HepG2 (cell line): Measurements from ENCODE around the gene KCTD15. TPM values are rescaled to one million over a fixed set of nuclear protein-coding genes. Genes with fewer than 3 reads are reported as not detected.

Experiments
- ATAC-seq: fragments of 200-7000 bp; cut with Tn5 transposase; 3 replicates; pipeline ENCODE4 v1.9.1; 2020; ENCODE audit warnings: mild to moderate bottlenecking, moderate library complexity
- BruUV-seq: library from RNA; stranded (reverse); fragments of 400-500 nt; replicated peaks from 2 replicates; lab custom pipeline; 2021; lab: Mats Ljungman, UMichigan
- CTCF ChIA-PET: fragments of 300-600 bp; formaldehyde crosslinking; extraction: SDS; loops from one replicate; lab custom pipeline; 2021; ENCODE audit warnings: low total read pairs, inconsistent platforms, low intra/inter-chr PET ratio; lab: Yijun Ruan, JAX
- POLR2A ChIA-PET: fragments of 350-600 bp; sonication (Branson Sonifier 250); formaldehyde crosslinking; loops from one replicate; lab custom pipeline; 2020; ENCODE audit warnings: antibody characterized with exemption, inconsistent platforms; lab: Yijun Ruan, JAX
- DNase-seq: peaks from one replicate; pipeline ENCODE4 v3.0.0-alpha.2; 2015; ENCODE audit warnings: low spot score
- FAIRE-seq: peaks from 3 replicates; lab custom pipeline; 2011; peaks lifted over from hg19 to GRCh38; lab: Jason Lieb, UNC
- H2AFZ ChIP-seq: one replicate; pipeline ENCODE4 v1.6.1; 2011; ENCODE audit warnings: low read length, inconsistent platforms
- H3K27ac ChIP-seq: fragments of 300-600 bp; 3 replicates; pipeline ENCODE4 v1.8.0; 2011; ENCODE audit warnings: mixed run types, mild to moderate bottlenecking, mixed read lengths, low read length, inconsistent platforms; ENCODE audit not compliant: insufficient read depth; ENCODE audit errors: extremely low read length
- H3K27me3 ChIP-seq, 2 experiments: fragments of 200-600 bp in 1 of 2; 2 replicates in 1 of 2; 3 replicates in 1 of 2; pipeline versions ENCODE4 v1.6.0 to v1.8.0; 2011; ENCODE audit warnings: low read length in 2 of 2, mild to moderate bottlenecking in 2 of 2, moderate library complexity in 2 of 2, inconsistent platforms in 1 of 2; ENCODE audit not compliant: insufficient read depth in 2 of 2, control insufficient read depth in 1 of 2
- H3K36me3 ChIP-seq, 2 experiments: fragments of 200-600 bp in 1 of 2; replicated peaks in 1 of 2; 2 replicates in 1 of 2; 3 replicates in 1 of 2; pipeline versions ENCODE4 v1.5.1 to v1.8.0; 2011; ENCODE audit warnings: low read length in 2 of 2, inconsistent platforms in 1 of 2; ENCODE audit not compliant: insufficient read depth in 2 of 2, control insufficient read depth in 1 of 2
- H3K4me1 ChIP-seq: 2 replicates; pipeline ENCODE4 v1.5.1; 2012; ENCODE audit warnings: low read length, inconsistent platforms; ENCODE audit not compliant: insufficient read depth
- H3K4me2 ChIP-seq: 2 replicates; pipeline ENCODE4 v1.6.0; 2011; ENCODE audit warnings: low read depth, low read length, inconsistent platforms
- H3K4me3 ChIP-seq, 3 experiments: fragments of 200-600 bp in 1 of 3; sonication (generic), shearing (Covaris generic) in 1 of 3; replicated peaks in 1 of 3; 2 replicates each; pipeline ENCODE4 v1.5.1; 2011 to 2016; ENCODE audit warnings: low read length in 3 of 3, inconsistent platforms in 2 of 3, low read depth in 2 of 3, mild to moderate bottlenecking in 2 of 3, control low read depth in 1 of 3, mixed read lengths in 1 of 3; ENCODE audit not compliant: insufficient read depth in 1 of 3
- H3K79me2 ChIP-seq: one replicate; pipeline ENCODE4 v1.6.1; 2011; ENCODE audit warnings: low read length, inconsistent platforms; ENCODE audit not compliant: insufficient read depth
- H3K9ac ChIP-seq: 2 replicates; pipeline ENCODE4 v1.6.0; 2011; ENCODE audit warnings: mild to moderate bottlenecking, low read depth, low read length, inconsistent platforms; ENCODE audit not compliant: insufficient read depth
- H3K9me3 ChIP-seq: 2 replicates; pipeline ENCODE4 v1.5.1; 2012; ENCODE audit warnings: mild to moderate bottlenecking, low read length
- H4K20me1 ChIP-seq: 2 replicates; pipeline ENCODE4 v1.6.0; 2011; ENCODE audit warnings: inconsistent platforms, mild to moderate bottlenecking, low read length, moderate library complexity; ENCODE audit not compliant: insufficient read depth
- ASH2L ChIP-seq: fragments of 300-600, 200-600 bp; sonication (generic); IDR thresholded peaks from 2 replicates; pipeline ENCODE4 v1.7.0; 2017; ENCODE audit warnings: low read depth, mild to moderate bottlenecking, moderate library complexity, mixed read lengths, low read length; ENCODE audit not compliant: insufficient read length
- ATF2 ChIP-seq: sonication (generic); formaldehyde crosslinking; IDR thresholded peaks from 2 replicates; pipeline ENCODE4 v1.4.0; 2020; ENCODE audit warnings: missing genetic modification reagents
- CCDC6 ChIP-seq: sonication (generic); formaldehyde crosslinking; IDR thresholded peaks from 2 replicates; pipeline ENCODE4 v1.8.1; 2022; ENCODE audit warnings: mild to moderate bottlenecking, missing genetic modification reagents, moderate library complexity
- CSRNP2 ChIP-seq: sonication (generic); formaldehyde crosslinking; conservative IDR thresholded peaks from 2 replicates; pipeline ENCODE4 v1.8.0; 2022; ENCODE audit warnings: low read depth, missing genetic modification reagents
- FLYWCH1 ChIP-seq: sonication (generic); formaldehyde crosslinking; IDR thresholded peaks from 2 replicates; pipeline ENCODE4 v1.8.1; 2023; ENCODE audit warnings: mild to moderate bottlenecking, missing genetic modification reagents
- HOMEZ ChIP-seq: IDR thresholded peaks from 2 replicates; pipeline ENCODE4 v1.6.1; 2016; ENCODE audit warnings: low read depth
- KMT2A ChIP-seq: sonication (generic); formaldehyde crosslinking; IDR thresholded peaks from 2 replicates; pipeline ENCODE4 v1.4.0; 2020; ENCODE audit warnings: missing genetic modification reagents
- NFYC ChIP-seq: IDR thresholded peaks from 2 replicates; pipeline ENCODE4 v1.6.1; 2016; ENCODE audit warnings: missing genetic modification reagents, missing compliant biosample characterization
- RCOR2 ChIP-seq: IDR thresholded peaks from 2 replicates; pipeline ENCODE4 v1.6.1; 2016; ENCODE audit warnings: missing biosample characterization, missing genetic modification reagents
- ZBTB49 ChIP-seq: sonication (generic); formaldehyde crosslinking; IDR thresholded peaks from 2 replicates; pipeline ENCODE4 v1.4.0; 2020; ENCODE audit warnings: missing genetic modification reagents, borderline replicate concordance
- ZNF354B ChIP-seq: sonication (generic); formaldehyde crosslinking; IDR thresholded peaks from 2 replicates; pipeline ENCODE4 v1.8.0; 2022; ENCODE audit warnings: mild to moderate bottlenecking, missing genetic modification reagents
- ZNF460 ChIP-seq: sonication (generic); formaldehyde crosslinking; IDR thresholded peaks from 2 replicates; pipeline ENCODE4 v1.5.1; 2020; ENCODE audit warnings: missing genetic modification reagents, mild to moderate bottlenecking, borderline replicate concordance
- ZNF468 ChIP-seq: sonication (generic); formaldehyde crosslinking; IDR thresholded peaks from 2 replicates; pipeline ENCODE4 v1.8.0; 2022; ENCODE audit warnings: mild to moderate bottlenecking, moderate library complexity, missing genetic modification reagents
- ZNF547 ChIP-seq: sonication (generic); formaldehyde crosslinking; IDR thresholded peaks from 2 replicates; pipeline ENCODE4 v1.5.1; 2020; ENCODE audit warnings: mild to moderate bottlenecking, missing genetic modification reagents
- ZNF652 ChIP-seq: IDR thresholded peaks from 2 replicates; pipeline ENCODE4 v1.6.1; 2016; ENCODE audit warnings: low read depth, borderline replicate concordance
- ZNF749 ChIP-seq: sonication (generic); formaldehyde crosslinking; IDR thresholded peaks from 2 replicates; pipeline ENCODE4 v1.8.0; 2022; ENCODE audit warnings: mild to moderate bottlenecking, missing genetic modification reagents, moderate library complexity, borderline replicate concordance
- WGBS: methylation state at CpG from one replicate; pipeline ENCODE4 v1.1.6; 2017; ENCODE audit warnings: low lambda C conversion rate; 5-methylcytosine and 5-hydroxymethylcytosine counted together
- in situ Hi-C: cut with HindIII; loops from 2 replicates; pipeline ENCODE4 v1.10.0; 2017; ENCODE audit warnings: low pct_unique_long_range_greater_than_20kb; ENCODE audit not compliant: extremely low pct_ligation_motif_present
- intact Hi-C: fragments of 100-400 bp; cut with micrococcal nuclease; formaldehyde crosslinking; loops from one replicate; pipeline ENCODE4 v1.10.0; 2022; ENCODE audit not compliant: unreplicated experiment
- polyA plus RNA-seq, 8 experiments: library from polyadenylated mRNA; depleted of rRNA in 3 of 8; stranded (reverse) in 7 of 8; unstranded in 1 of 8; fragments of >200 nt; fragmentation: Illumina TruSeq in 4 of 8; extraction: Trizol in 4 of 8; gene quantifications; 2 replicates each; pipeline versions ENCODE4 v1.2.1 to v1.2.3, GENCODE V29; 2011 to 2016; ENCODE audit warnings: low read depth in 4 of 8, missing spikeins in 1 of 8, mixed read lengths in 1 of 8; ENCODE audit not compliant: insufficient read depth in 1 of 8
- total RNA-seq, 5 experiments: library from RNA; depleted of rRNA; stranded (reverse); fragments of >200 nt; fragmentation: Illumina TruSeq; extraction: Trizol; gene quantifications; 2 replicates each; pipeline ENCODE4 v1.2.3, GENCODE V29; 2016; ENCODE audit warnings: low read depth in 1 of 5

KCTD15 gene
- total and polyA plus RNA-seq, 2 of the 13 experiments (the other 11 are each of a cell fraction or from before 2014, with no cell fraction given): 13.2 to 16.7 TPM

GRCh38 chr19:33777351-33777750 is 19.3 kb upstream of the KCTD15 start:
- H3K4me1 ChIP-seq: peaks cover 7% of the 10 kb centered on the region
- no CpG with 5 or more reads among the region's 9 CpGs for WGBS
- no peak overlapping the region for H2AFZ ChIP-seq
- no peaks in the 10 kb centered on the region for H3K9me3 ChIP-seq
- ATAC-seq (no peak; the same call in 2 of the 3 replicates), FAIRE-seq (no peak), DNase-seq (no peak)
- intact Hi-C loops (no loop called here), in situ Hi-C loops (loop anchor here (5.0 kb wide), 2 partner anchors 220 to 320 kb away; no protein-coding TSS in a partner anchor)
- no peak overlapping the region for H3K4me3 ChIP-seq
- peaks cover 6 to 52% of the 10 kb centered on the region in 2 experiments for H3K27me3 ChIP-seq
- ChIA-PET POLR2A (interaction anchor here (1.7 kb wide), 1 partner anchor 320 kb away, joined by 7 read pairs; no protein-coding TSS in a partner anchor), CTCF (interaction anchor here (0.8 to 5.6 kb wide), 17 partner anchors 17 to 443 kb away, joined by 3 to 148 read pairs (median 5); no protein-coding TSS in a partner anchor)
- no TSS peak for BruUV-seq
- H3K4me2 ChIP-seq: no peak overlapping the region
- no peak overlapping the region for H3K9ac ChIP-seq
- peaks cover 5% of the 10 kb centered on the region; the same call in 1 of the 2 replicates for H4K20me1 ChIP-seq
- no peaks in the 10 kb centered on the region for H3K79me2 ChIP-seq
- H3K27ac ChIP-seq: no peak overlapping the region
- H3K36me3 ChIP-seq: no peaks in the 10 kb centered on the region
- TF ChIP-seq ZNF749 (CRISPR knock-in tag): no peak
- TF ChIP-seq CSRNP2 (CRISPR knock-in tag): no peak
- TF ChIP-seq ZNF354B (CRISPR knock-in tag): no peak
- no peak for TF ChIP-seq HOMEZ (CRISPR knock-in tag)
- no peak for TF ChIP-seq NFYC (CRISPR knock-in tag)
- TF ChIP-seq ZBTB49 (CRISPR knock-in tag): no peak
- no peak for TF ChIP-seq ZNF468 (CRISPR knock-in tag)
- TF ChIP-seq FLYWCH1: no peak
- TF ChIP-seq ASH2L: no peak
- no peak for TF ChIP-seq ZNF547 (CRISPR knock-in tag)
- no peak for TF ChIP-seq ATF2 (CRISPR knock-in tag)
- no peak for TF ChIP-seq ZNF460 (CRISPR knock-in tag)
- no peak for TF ChIP-seq KMT2A (CRISPR knock-in tag)
- TF ChIP-seq RCOR2: no peak
- TF ChIP-seq ZNF652 (CRISPR knock-in tag): no peak
- TF ChIP-seq CCDC6 (CRISPR knock-in tag): no peak
